ENCODE results near the gene GPR34. TPM values are rescaled to one million over a fixed set of nuclear protein-coding genes. Genes with fewer than 3 reads are reported as not detected.
"Not testable (repeated sequence)": the region's sequence is repeated elsewhere in the genome, so short reads cannot be mapped to it uniquely, and the experiment has no call there.

Gene GPR34
- total RNA-seq, 1 donor from 2014 or later, result 28.0 TPM

- no peak for TF ChIP-seq CTCF (IDR thresholded peaks at IDR 0.05)
- intact Hi-C loops (cut with DNase I), result no loop called here
These were observed 22.4 kb downstream of the GPR34 start for GRCh38 chrX:41711021-41711667.

GRCh38 chrX:41716222-41716621, 27.4 kb downstream of the GPR34 start:
- no peaks in the 10 kb centered on the region for H3K4me1 ChIP-seq
- no peak overlapping the region for H3K27ac ChIP-seq
- H3K4me3 ChIP-seq, result no peak overlapping the region
- no peaks in the 10 kb centered on the region for H3K27me3 ChIP-seq
- H3K9me3 ChIP-seq, result no peaks in the 10 kb centered on the region
- DNase-seq, result no peak
- TF ChIP-seq CTCF (IDR thresholded peaks at IDR 0.05), result no peak
- intact Hi-C loops (cut with DNase I), result no loop called here
- no peak for ATAC-seq
- no peaks in the 10 kb centered on the region for H3K36me3 ChIP-seq

More at GRCh38 chrX:41711021-41711667, 22.4 kb downstream of the GPR34 start:
- H3K27ac ChIP-seq, result no peak overlapping the region
- H3K9me3 ChIP-seq, result no peaks in the 10 kb centered on the region
- no peaks in the 10 kb centered on the region for H3K27me3 ChIP-seq
- H3K36me3 ChIP-seq, result no peaks in the 10 kb centered on the region
- H3K4me3 ChIP-seq, result no peak overlapping the region
- ATAC-seq (no peak), DNase-seq (no peak)
- no peaks in the 10 kb centered on the region for H3K4me1 ChIP-seq

- Histone ChIP-seq H3K4me3 (no peak overlapping the region), H3K27ac (no peak overlapping the region), H3K9me3 (no peaks in the 10 kb centered on the region), H3K4me1 (no peaks in the 10 kb centered on the region), H3K36me3 (no peaks in the 10 kb centered on the region), H3K27me3 (no peaks in the 10 kb centered on the region)
- no peak for TF ChIP-seq CTCF (IDR thresholded peaks at IDR 0.05)
- ATAC-seq, result no peak
- no peak for DNase-seq
- intact Hi-C loops (cut with DNase I), result no loop called here
These were observed 28.1 kb downstream of the GPR34 start for GRCh38 chrX:41716767-41717473.

- no peak overlapping the region for H3K27ac ChIP-seq
- ATAC-seq (no peak), DNase-seq (no peak)
- no peak overlapping the region for H3K4me3 ChIP-seq
- TF ChIP-seq CTCF (IDR thresholded peaks at IDR 0.05), result no peak
- intact Hi-C loops (cut with DNase I), result no loop called here
- peaks cover 5% of the 10 kb centered on the region for H3K4me1 ChIP-seq
- no peaks in the 10 kb centered on the region for H3K9me3 ChIP-seq
- no peaks in the 10 kb centered on the region for H3K27me3 ChIP-seq
- no peaks in the 10 kb centered on the region for H3K36me3 ChIP-seq
These were observed 29.9 kb downstream of the GPR34 start for GRCh38 chrX:41718481-41719235.

- H3K4me1 ChIP-seq; DNase-seq; H3K27me3 ChIP-seq; H3K9me3 ChIP-seq; H3K4me3 ChIP-seq; H3K27ac ChIP-seq; H3K36me3 ChIP-seq; ATAC-seq; intact Hi-C loops (cut with DNase I): not testable (repeated sequence)
These were observed 30.8 kb downstream of the GPR34 start for GRCh38 chrX:41719610-41720009.

All from upper lobe of right lung (tissue), 1 donor.